ENCODE data around the gene HDAC1.

GRCh38 chr1:32327204-32327603, 35.3 kb downstream of the HDAC1 start:
- TF ChIP-seq FOXM1 (IDR thresholded peaks at IDR 0.05; ENCODE audit: borderline replicate concordance) (no peak), FOXK2 (IDR thresholded peaks at IDR 0.05) (no peak), SUZ12 (IDR thresholded peaks at IDR 0.05) (no peak), CTBP1 (IDR thresholded peaks at IDR 0.05; ENCODE audit: borderline replicate concordance) (no peak), BHLHE40 (IDR thresholded peaks at IDR 0.05; ENCODE audit: borderline replicate concordance) (no peak), L3MBTL2 (conservative IDR thresholded peaks at IDR 0.05) (no peak)
